Cardiac septum (tissue), 1 donor: Measurements from ENCODE around the gene PDE9A. TPM values are rescaled to one million over a fixed set of nuclear protein-coding genes. Genes with fewer than 3 reads are reported as not detected.

Source experiments
- DNase-seq: peaks from one replicate; pipeline ENCODE4 v3.0.0-alpha.2; 2020; ENCODE audit warnings: low spot score
- intact Hi-C: fragments of 100-400 bp; cut with DNase I; formaldehyde crosslinking; loops from one replicate; pipeline ENCODE4 v1.14.0; 2022
- total RNA-seq: library from RNA; stranded (reverse); fragmentation: NEBNext Ultra II Directional; extraction: Animal tissue kit (Norgen Biotek cat#: 25700); gene quantifications from one replicate; pipeline ENCODE4 v1.2.1, GENCODE V29; 2021
- donor health status: DM: no; HTN: no; CAD: no.

Gene PDE9A
- total RNA-seq, 1 donor from 2014 or later = 1.1 TPM

- no peak for DNase-seq
- intact Hi-C loops = no loop called here
Observed at GRCh38 chr21:42680429-42680828, 27.0 kb downstream of the PDE9A start.

- no peak for DNase-seq
- intact Hi-C loops = no loop called here
Observed at GRCh38 chr21:42681296-42682206, 28.1 kb downstream of the PDE9A start.

DNA sequence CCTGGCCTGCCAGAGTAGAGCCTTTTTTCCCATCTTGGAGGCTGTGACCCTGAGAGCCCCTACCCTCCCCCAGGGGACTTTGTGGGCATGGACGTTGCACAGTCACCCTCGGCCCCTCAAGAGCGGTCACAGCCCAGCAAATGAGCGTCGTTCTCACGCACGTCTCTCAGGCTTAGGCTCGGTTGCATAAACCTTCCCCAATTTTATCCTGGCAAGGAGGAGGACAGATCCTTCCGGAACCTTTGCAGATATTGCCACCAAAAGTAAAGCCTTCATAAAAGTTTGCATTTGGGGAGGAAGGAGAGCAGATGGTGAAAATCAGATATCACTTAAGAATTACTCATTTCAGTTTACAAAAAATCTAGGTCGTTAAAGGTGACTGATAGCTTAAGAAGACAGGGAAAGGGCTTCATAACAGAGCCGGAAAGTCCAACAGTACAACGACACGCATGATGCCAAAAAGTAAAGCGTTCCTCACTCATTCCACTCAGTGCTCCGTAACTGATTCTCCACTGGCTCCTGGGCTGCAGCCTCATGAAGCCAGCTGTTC lies 29.3 kb downstream of the PDE9A start:
- no peak for DNase-seq
- intact Hi-C loops = no loop called here

DNA sequence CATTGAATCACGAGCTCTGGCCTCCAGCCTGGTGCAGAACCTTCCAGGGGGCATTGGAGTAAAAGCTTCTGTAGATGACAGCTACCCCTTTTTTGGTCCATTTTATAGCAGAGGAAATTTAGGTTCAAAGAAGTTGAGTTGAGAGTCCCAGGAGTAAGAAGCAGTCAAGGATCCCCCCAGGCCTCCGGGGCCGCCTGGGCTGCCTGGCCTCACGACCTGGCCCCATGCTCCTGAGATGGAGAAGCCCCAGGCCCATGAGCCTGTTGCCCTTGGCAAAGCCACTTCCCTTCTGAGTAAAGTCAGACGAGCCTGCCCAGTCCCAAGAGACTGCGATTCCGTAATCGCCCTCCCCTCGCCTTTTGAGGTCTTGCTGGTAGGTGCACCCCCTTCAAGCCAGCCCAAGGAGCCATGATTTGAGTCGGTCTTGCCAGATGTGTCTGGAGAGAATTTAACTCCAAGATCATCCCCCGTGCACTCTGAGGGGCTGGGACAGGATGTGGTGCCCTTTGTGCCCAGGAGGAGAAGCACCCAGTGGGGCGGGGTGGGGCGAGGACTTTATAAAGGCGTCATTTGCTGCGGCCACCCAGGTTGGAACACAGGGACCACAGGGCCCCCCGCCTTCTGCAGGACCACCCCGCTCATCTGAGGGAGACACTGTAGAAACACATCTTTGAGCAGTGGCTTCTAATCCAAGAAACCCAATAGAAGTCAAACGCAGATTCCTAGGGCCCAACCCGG lies 30.1 kb downstream of the PDE9A start:
- DNase-seq = no peak

GRCh38 chr21:42684109-42684916 lies 30.9 kb downstream of the PDE9A start:
- DNase-seq = no peak

More for the DNA sequence above, 30.1 kb downstream of the PDE9A start:
- intact Hi-C loops = no loop called here

DNA sequence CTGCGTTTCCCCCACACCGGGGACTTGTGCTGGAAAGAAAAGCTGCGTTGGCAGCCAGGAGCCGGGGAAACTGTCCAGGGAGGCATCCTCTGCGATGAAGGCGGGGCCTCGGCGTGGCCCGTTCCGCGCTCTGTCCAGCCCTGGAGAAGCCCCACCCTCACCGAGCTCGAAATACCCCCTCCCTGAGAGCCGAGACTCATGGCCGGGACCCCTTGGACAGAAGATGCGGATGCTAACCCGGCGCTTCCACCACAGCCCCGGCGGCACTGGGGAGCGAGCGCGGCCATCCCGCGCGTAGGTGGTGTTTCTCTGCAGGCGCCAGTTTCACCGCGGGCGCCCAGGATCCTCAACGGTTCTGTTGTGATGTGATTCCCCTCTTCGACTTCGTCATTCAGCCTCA lies 31.6 kb downstream of the PDE9A start:
- DNase-seq = no peak
- intact Hi-C loops = no loop called here

More at GRCh38 chr21:42684109-42684916, 30.9 kb downstream of the PDE9A start:
- intact Hi-C loops = no loop called here

DNA sequence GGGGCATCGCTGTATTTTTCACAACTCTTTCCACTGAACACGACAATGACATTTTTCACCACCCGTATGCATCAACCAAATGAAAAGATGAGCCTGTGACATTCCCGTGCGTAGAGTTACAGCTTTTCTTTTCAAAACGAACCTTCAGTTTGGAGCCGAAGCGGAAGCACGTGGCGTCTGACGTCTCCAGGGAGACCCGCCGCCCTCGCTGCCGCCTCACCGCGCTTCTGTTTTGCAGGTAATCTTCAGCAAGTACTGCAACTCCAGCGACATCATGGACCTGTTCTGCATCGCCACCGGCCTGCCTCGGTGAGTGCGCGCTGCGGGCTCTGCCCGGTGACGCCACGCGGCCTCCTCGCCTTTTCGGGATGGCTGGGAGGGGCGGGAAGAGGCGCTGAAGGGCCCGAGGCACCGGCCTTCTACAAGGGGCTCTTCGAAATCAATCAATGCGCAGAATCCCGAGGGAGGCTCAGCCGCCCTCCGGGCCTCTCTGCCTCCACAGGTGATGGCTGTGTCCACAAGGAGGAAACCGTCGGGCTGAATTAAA lies 32.6 kb downstream of the PDE9A start:
- DNase-seq = no peak
- intact Hi-C loops = no loop called here

DNA sequence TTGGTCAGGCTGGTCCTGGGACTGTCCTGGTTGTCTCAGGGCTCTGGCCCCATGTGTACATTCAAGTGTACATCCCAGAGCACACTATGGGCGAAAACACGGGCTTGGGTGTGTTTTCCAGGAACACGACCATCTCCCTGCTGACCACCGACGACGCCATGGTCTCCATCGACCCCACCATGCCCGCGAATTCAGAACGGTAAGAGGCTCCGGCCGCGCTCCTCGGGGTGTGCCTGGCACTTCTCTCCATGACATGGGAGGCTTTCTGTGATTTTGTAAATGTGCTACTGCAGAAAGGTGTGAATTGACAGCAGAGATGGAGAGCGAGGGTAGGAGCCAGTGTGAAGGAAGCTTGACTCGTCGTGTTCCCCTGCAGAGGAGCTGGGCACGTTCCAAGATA lies 34.4 kb downstream of the PDE9A start:
- intact Hi-C loops = no loop called here
- DNase-seq = no peak

DNA sequence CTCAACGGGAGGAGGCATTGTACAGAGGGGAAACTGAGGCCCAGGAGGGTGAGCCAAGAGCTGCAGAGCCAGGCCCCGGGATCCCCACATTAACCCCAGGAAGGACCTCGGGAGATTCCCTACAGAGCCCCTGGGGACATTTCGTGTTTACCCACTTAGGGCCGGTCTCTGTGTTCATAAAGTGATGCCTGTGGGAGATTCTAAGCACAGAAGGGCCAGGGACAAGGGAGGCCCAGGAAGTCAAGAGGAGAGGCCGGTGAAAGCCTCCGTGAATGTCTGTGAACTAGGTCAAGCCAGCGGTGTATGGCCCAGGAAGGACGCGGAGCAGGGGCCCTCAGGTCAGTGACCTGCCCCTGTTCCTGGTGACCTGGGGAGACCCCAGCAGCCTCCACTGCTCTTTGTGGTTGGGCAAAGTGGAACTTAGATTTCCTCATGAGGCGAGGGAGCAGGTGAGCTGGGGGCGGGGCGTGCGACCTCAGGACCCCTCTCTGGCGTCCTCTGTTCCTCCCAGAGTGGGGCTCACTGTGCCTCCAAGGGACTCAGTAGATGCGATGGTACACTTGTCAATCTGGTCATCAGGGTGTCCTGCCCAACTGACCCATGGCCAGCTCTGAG lies 34.9 kb downstream of the PDE9A start:
- no peak for DNase-seq

GRCh38 chr21:42688841-42689371 lies 35.5 kb downstream of the PDE9A start:
- intact Hi-C loops = no loop called here
- DNase-seq = no peak

More for the DNA sequence above, 34.9 kb downstream of the PDE9A start:
- intact Hi-C loops = no loop called here

GRCh38 chr21:42690586-42690985 lies 37.2 kb downstream of the PDE9A start:
- DNase-seq = no peak
- intact Hi-C loops = no loop called here

DNA sequence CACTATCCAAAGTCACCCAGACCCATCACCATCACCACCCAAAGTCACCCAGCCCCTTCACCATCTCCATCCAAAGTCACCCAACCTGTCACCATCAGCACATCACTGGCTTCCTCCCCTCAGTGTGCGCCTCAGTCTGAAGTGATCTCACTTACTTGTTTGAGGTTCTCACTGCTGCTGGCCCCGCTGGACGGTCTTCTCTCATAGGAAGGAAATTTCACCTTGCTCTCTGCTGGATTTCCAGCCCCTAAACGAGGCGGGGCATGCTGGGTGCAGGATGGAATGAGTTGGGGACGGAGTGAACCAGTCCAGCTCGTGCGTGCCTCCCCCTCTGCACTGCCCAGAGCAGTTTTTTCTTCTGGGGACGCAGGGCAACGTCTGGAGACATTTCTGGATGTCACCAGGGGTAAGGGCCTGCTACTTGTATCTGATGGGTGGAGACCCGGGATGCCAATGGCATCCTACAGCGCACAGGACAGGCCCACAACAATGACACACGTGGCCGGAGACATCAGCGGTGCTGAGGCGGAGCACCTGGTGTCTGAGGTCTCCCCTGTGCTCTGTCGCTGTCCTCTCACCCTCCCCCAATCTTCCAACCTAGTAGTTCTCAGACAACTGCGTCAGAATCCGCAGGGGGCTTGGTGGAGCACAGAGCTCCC lies 38.6 kb downstream of the PDE9A start:
- intact Hi-C loops = no loop called here
- DNase-seq = no peak

DNA sequence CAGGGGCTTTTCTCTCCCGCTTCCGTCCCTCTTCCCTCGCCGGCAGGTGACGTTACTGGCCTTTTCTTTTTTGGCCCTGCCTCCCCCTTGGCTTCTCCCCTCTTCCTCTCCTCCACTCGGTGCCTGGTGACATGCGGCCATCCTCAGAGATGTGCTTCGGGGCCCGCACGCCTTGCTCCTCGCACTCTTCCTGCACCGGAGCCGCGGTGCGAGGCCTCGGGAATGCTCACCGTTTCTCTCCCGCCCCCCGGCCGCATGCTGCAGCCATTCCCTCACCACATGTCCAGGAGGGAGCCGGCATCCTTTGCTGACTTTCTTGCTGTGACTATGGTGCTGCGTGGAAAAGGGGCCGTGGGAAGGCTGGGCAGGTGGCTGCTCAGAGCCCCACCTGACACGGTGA lies 39.3 kb downstream of the PDE9A start:
- intact Hi-C loops = no loop called here
- no peak for DNase-seq

GRCh38 chr21:42694751-42695696 lies 41.6 kb downstream of the PDE9A start:
- no peak for DNase-seq
- intact Hi-C loops = no loop called here

GRCh38 chr21:42695697-42696380 lies 42.4 kb downstream of the PDE9A start:
- no peak for DNase-seq
- intact Hi-C loops = no loop called here

DNA sequence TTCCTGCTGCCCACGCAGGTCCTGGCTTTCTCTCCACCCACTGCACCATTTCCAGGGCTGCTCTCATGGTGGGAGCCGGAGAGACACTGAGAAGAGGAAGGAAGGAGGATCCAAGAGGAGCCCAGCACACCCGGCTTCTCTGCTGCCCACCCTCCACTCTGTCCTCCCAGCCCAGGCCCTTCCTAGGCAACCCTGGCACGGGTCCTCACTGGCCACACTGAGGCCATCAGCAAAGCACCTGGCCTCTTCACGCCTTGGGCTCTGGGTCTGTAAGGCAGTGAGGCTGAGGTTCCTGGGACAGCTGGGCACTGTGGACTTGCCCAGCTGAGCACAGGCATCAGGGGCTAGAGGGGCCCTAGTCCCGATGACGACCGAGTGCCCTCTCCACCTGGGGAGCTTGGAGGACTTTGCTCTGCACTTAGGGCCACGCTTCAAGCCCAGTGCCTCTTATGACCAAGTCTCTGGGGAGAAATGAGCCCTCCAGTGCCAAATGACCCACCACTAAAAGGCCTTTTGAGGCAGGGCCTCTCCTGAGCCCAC lies 43.1 kb downstream of the PDE9A start:
- DNase-seq = no peak
- intact Hi-C loops = no loop called here
